HFFc6 (cell line): ENCODE measurements around the gene DSTN. TPM values are rescaled to one million over a fixed set of nuclear protein-coding genes. Genes with fewer than 3 reads are reported as not detected.

Experiments
- DNase-seq: peaks from one replicate; pipeline ENCODE4 v3.0.0-alpha.2; 2018
- H3K27ac Mint-ChIP-seq: 2 replicates; pipeline ENCODE4 v1.8.0; 2020; ENCODE audit warnings: mild to moderate bottlenecking, mixed read lengths
- H3K27me3 Mint-ChIP-seq: 2 replicates; pipeline ENCODE4 v1.8.0; 2021; ENCODE audit warnings: mild to moderate bottlenecking, moderate library complexity, mixed read lengths; ENCODE audit not compliant: insufficient read depth
- H3K36me3 Mint-ChIP-seq: 2 replicates; pipeline ENCODE4 v1.8.0; 2021; ENCODE audit warnings: low read depth, mixed read lengths
- H3K4me1 Mint-ChIP-seq: 2 replicates; pipeline ENCODE4 v1.8.0; 2020; ENCODE audit warnings: low read depth, mixed read lengths
- H3K4me3 Mint-ChIP-seq: 2 replicates; pipeline ENCODE4 v1.8.0; 2020; ENCODE audit warnings: mild to moderate bottlenecking, moderate library complexity, mixed read lengths
- H3K9me3 Mint-ChIP-seq: 2 replicates; pipeline ENCODE4 v1.8.0; 2020; ENCODE audit warnings: mild to moderate bottlenecking, mixed read lengths
- CTCF ChIP-seq: fragments of 200-600 bp; sonication (generic); IDR thresholded peaks from 2 replicates; pipeline ENCODE4 v1.5.0; 2021; ENCODE audit warnings: antibody characterized with exemption, mild to moderate bottlenecking
- total RNA-seq, 6 experiments: library from RNA; stranded (reverse); fragmentation: NEBNext Ultra II Directional; extraction: Animal tissue kit (Norgen Biotek cat#: 25700); gene quantifications; 2 replicates in 1 of 6; 3 replicates in 5 of 6; pipeline ENCODE4 v1.2.3, GENCODE V29; 2021

The DSTN gene
- total RNA-seq, 6 experiments from 2014 or later: 497 to 624 (median 521) TPM

GRCh38 chr20:17543531-17544131 is 26.2 kb upstream of the DSTN start:
- Mint-ChIP-seq H3K4me3 (peak overlapping the region; percentile 77), H3K27ac (peak overlapping the region; percentile 91), H3K27me3 (peaks cover 4% of the 10 kb centered on the region), H3K9me3 (no peaks in the 10 kb centered on the region), H3K36me3 (no peaks in the 10 kb centered on the region), H3K4me1 (peaks cover 31% of the 10 kb centered on the region)
- DNase-seq: peak; percentile 34
- TF ChIP-seq CTCF: no peak

- no peak overlapping the region for H3K4me3 Mint-ChIP-seq
- TF ChIP-seq CTCF: no peak
- H3K27me3 Mint-ChIP-seq: peaks cover 4% of the 10 kb centered on the region
- H3K27ac Mint-ChIP-seq: no peak overlapping the region
- H3K9me3 Mint-ChIP-seq: no peaks in the 10 kb centered on the region
- H3K4me1 Mint-ChIP-seq: peaks cover 31% of the 10 kb centered on the region
- peaks cover 5% of the 10 kb centered on the region; the same call in 1 of the 2 replicates for H3K36me3 Mint-ChIP-seq
- DNase-seq: no peak
Measured at GRCh38 chr20:17545127-17545526, 24.7 kb upstream of the DSTN start.

GRCh38 chr20:17549131-17549530 is 20.7 kb upstream of the DSTN start:
- H3K9me3 Mint-ChIP-seq: no peaks in the 10 kb centered on the region
- no peaks in the 10 kb centered on the region; the same call in 1 of the 2 replicates for H3K27me3 Mint-ChIP-seq
- no peak overlapping the region for H3K4me3 Mint-ChIP-seq
- DNase-seq: no peak
- H3K4me1 Mint-ChIP-seq: peaks cover under 1% of the 10 kb centered on the region
- no peak overlapping the region for H3K27ac Mint-ChIP-seq
- no peak for TF ChIP-seq CTCF
- peaks cover 5% of the 10 kb centered on the region; the same call in 1 of the 2 replicates for H3K36me3 Mint-ChIP-seq

- Mint-ChIP-seq H3K4me3 (no peak overlapping the region), H3K27me3 (no peaks in the 10 kb centered on the region), H3K27ac (no peak overlapping the region), H3K36me3 (peaks cover 1% of the 10 kb centered on the region), H3K4me1 (peaks cover 47% of the 10 kb centered on the region), H3K9me3 (no peaks in the 10 kb centered on the region)
- DNase-seq: no peak
- TF ChIP-seq CTCF: no peak
Measured at GRCh38 chr20:17555106-17555505, 14.8 kb upstream of the DSTN start.

- Mint-ChIP-seq H3K27me3 (no peaks in the 10 kb centered on the region), H3K4me3 (peak overlapping the region; percentile 86), H3K9me3 (no peaks in the 10 kb centered on the region), H3K4me1 (peaks cover 59% of the 10 kb centered on the region), H3K36me3 (peaks cover 6% of the 10 kb centered on the region), H3K27ac (peak overlapping the region; percentile 98)
- no peak for TF ChIP-seq CTCF
- DNase-seq: peak; percentile 58
Measured at GRCh38 chr20:17556837-17557674, 12.8 kb upstream of the DSTN start.
